Erythroblast (primary cell): ENCODE measurements around the gene APLP2.

Source experiments
- GATA1 ChIP-seq: IDR thresholded peaks from 2 replicates; pipeline ENCODE4 v1.6.1; 2011; ENCODE audit warnings: low read depth, mild to moderate bottlenecking, control low read depth, low read length, moderate library complexity
- POLR2A ChIP-seq: IDR thresholded peaks from 2 replicates; pipeline ENCODE4 v1.6.1; 2011; ENCODE audit warnings: mild to moderate bottlenecking, low read length

DNA sequence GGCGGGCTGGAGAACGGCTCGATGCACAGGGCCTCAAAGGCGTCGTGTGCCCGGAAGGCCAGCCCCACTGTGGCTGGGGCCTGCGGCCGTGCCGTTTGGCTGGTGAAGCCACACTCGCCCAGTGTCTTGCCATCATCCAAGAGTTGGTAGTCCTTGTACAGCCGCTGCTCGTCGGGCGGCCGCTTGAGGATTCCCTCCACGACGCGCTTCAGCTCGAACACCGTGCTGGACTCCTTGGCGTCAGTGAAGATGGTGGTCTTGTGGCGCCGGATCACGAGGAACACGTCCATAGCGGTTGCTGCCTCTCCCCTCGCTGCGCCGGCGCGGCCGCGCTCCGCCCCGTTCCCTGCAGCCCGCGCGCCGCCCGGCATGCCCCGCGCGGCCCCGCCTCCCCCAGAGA is 36.8 kb upstream of the APLP2 start:
- no peak for TF ChIP-seq POLR2A
- TF ChIP-seq GATA1: no peak
